ENCODE measurements around the gene NPTXR.
A peak's percentile ranks its signal among the peaks of the same experiment; 100 is the strongest.

NPTXR gene

GRCh38 chr22:38843657-38844314, at the start of gene NPTXR:
Gene NPTXR (minus strand): TSS chr22:38844028.
- DNase-seq (ENCODE audit: low spot score): peak; percentile 65

- no peak for DNase-seq (ENCODE audit: low spot score)
Observed at GRCh38 chr22:38891256-38891655, 47.4 kb upstream of the NPTXR start.

- no peak for DNase-seq (ENCODE audit: low spot score)
Observed at GRCh38 chr22:38890377-38890776, 46.5 kb upstream of the NPTXR start.

GRCh38 chr22:38886333-38886732, 42.5 kb upstream of the NPTXR start:
- no peak for DNase-seq (ENCODE audit: low spot score)

GRCh38 chr22:38882972-38883622, 39.3 kb upstream of the NPTXR start:
- DNase-seq (ENCODE audit: low spot score): peak; percentile 27

GRCh38 chr22:38881997-38882879, 38.4 kb upstream of the NPTXR start:
- DNase-seq (ENCODE audit: low spot score): peak; percentile 66

GRCh38 chr22:38881464-38881871, 37.6 kb upstream of the NPTXR start:
- DNase-seq (ENCODE audit: low spot score): peak; percentile 84

GRCh38 chr22:38879961-38880360, 36.1 kb upstream of the NPTXR start:
- no peak for DNase-seq (ENCODE audit: low spot score)

GRCh38 chr22:38879108-38879729, 35.4 kb upstream of the NPTXR start:
- no peak for DNase-seq (ENCODE audit: low spot score)

- no peak for DNase-seq (ENCODE audit: low spot score)
Observed at GRCh38 chr22:38878001-38878400, 34.2 kb upstream of the NPTXR start.

GRCh38 chr22:38874529-38875222, 30.8 kb upstream of the NPTXR start:
- DNase-seq (ENCODE audit: low spot score): no peak

- no peak for DNase-seq (ENCODE audit: low spot score)
Observed at GRCh38 chr22:38873469-38874411, 29.9 kb upstream of the NPTXR start.

- peak; percentile 51 for DNase-seq (ENCODE audit: low spot score)
Observed at GRCh38 chr22:38872831-38873248, 29.0 kb upstream of the NPTXR start.

GRCh38 chr22:38872172-38872830, 28.5 kb upstream of the NPTXR start, which contains the start of gene CBX6:
Gene CBX6 (minus strand): TSS chr22:38872216. CDS start chr22:38872190, 26 bp downstream.
- DNase-seq (ENCODE audit: low spot score): peak; percentile 99

GRCh38 chr22:38871360-38872171, 27.7 kb upstream of the NPTXR start:
- DNase-seq (ENCODE audit: low spot score): no peak

- DNase-seq (ENCODE audit: low spot score): no peak
Observed at GRCh38 chr22:38870791-38871359, 27.0 kb upstream of the NPTXR start.

GRCh38 chr22:38870312-38870741, 26.5 kb upstream of the NPTXR start:
- peak; percentile 83 for DNase-seq (ENCODE audit: low spot score)

GRCh38 chr22:38869663-38870062, 25.8 kb upstream of the NPTXR start:
- DNase-seq (ENCODE audit: low spot score): no peak

Measured in AG08395 (cell line).